TTC549 (cell line): ENCODE measurements around the gene ZNF507.
"Not testable (repeated sequence)": the region's sequence is repeated elsewhere in the genome, so short reads cannot be mapped to it uniquely, and the experiment has no call there.

Experiments
- FAIRE-seq: peaks from 2 replicates; lab custom pipeline; 2012; peaks lifted over from hg19 to GRCh38; lab: Jason Lieb, UNC

Gene ZNF507

DNA sequence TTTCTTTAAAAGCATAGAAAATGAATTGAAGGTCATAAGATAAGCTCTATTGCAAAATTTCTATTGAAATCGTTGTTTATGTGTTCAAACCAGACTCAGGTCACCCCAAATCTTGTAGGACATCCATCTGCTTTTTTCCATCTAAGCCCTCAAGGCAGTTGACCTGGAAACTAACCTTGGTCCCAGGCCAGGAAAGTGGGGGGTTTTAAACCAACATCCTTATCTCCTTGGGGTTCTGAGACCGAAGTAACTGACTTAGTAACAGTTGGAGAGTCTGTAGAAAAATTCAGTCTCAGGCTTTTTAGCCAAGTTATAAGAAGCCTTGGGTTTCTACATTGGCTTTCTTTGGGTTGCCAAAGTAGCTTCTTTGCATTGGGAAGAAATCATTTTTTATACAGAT is 23.4 kb downstream of the ZNF507 start:
- FAIRE-seq: no peak

DNA sequence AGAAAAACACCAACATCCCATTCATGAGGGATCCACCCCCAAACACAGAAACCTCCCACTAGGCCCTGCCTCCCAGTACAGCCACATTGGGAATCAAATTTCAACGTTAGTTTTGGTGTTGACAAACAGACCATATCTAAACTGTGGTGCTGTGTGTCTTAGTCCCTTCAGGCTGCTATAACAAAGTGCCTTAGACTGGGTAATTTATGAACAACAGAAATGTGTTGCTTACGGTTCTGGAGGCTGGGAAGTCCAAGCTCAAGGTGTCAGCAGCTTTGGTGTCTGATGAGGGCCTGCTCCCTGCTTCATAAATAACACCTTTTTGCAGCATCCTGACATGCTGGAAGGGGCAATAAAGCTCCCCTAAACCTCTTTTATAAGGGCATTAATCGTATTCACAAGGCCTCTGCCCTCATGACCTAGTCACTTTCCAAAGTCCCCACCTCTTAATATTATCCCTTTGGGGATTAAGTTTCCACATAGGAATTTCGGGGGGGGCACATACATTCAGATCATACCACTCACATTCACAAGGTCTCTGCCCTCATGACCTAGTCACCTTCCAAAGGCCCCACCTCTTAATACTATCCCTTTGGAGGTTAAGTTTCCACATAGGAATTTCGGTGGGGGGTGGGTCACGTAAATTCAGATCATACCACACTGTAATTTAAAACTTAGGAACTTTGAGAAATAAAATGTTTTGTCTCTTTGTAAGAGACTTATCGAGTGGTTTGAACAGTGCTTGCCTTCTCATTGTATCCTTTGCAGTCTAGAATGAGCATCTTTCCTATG is 27.5 kb downstream of the ZNF507 start:
- no peak for FAIRE-seq

DNA sequence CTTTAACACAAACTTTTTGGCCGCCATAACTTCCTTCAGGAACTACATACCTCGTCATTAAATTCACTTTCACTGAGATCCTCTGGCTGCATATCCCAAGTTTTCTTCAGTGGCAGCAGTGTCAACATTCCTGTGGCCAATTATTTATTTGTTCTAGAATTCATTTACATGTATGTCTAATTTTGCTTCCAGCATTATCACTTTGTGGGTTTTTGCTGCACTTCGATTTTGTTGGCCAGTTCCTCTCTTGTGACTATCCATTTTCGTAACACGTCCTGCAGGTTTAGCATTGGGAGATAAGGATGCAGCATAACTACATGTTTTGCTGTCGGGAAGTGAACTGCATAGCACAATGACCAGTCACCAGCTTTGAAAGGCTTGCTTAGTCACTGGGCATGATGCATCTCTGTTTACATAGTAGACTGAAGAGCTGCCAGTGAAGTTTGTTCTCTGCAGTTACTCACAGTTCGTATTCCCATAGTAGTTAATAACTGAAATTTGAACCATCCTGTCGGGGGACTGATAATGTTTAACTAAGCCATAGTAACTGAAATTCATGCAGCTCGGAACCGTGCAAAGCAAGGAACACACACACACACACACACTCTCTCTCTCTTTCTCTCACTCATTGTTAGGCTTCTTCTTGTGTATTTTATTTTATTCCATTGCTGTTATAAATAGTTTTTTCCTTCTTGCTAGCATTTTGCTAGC is 28.3 kb downstream of the ZNF507 start:
- no peak for FAIRE-seq

- not testable (repeated sequence) for FAIRE-seq
Measured at GRCh38 chr19:32374362-32374761, 29.0 kb downstream of the ZNF507 start.

- not testable (repeated sequence) for FAIRE-seq
Measured at GRCh38 chr19:32377088-32377487, 31.7 kb downstream of the ZNF507 start.

GRCh38 chr19:32380269-32380668 is 34.9 kb downstream of the ZNF507 start:
- FAIRE-seq: no peak

GRCh38 chr19:32387701-32388392 is 42.4 kb downstream of the ZNF507 start:
- no peak for FAIRE-seq

- FAIRE-seq: no peak
Measured at GRCh38 chr19:32388393-32388855, 43.0 kb downstream of the ZNF507 start.

GRCh38 chr19:32392901-32393300 is 47.5 kb downstream of the ZNF507 start:
- no peak for FAIRE-seq

DNA sequence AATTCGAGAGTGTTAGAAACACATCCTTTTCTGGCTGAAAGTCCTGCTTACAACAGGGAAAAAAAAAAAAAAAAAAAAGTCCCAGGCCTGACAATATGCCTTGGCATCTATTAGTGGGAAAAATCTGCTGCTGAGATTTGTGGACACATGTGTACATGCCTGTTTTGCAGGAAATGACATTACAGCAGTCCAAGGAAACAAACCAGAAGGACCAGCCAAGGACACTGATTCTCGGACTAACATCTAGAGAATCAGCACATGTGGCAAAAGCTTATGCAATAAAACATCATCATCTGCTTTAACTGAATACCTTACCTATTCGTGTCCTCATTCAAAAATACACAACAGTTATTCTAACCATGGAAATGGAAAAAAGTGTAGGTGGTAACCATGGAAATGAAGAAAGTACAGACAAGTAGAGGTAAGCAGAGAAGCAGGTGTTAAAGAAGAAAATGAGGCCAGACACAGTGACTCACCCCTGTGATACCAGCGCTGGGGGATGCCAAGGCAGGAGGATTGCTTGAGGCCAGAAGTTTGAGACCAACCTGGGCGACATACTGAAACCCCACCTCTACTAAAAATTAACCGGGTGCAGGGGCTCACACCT is 50.7 kb downstream of the ZNF507 start:
- FAIRE-seq: no peak

DNA sequence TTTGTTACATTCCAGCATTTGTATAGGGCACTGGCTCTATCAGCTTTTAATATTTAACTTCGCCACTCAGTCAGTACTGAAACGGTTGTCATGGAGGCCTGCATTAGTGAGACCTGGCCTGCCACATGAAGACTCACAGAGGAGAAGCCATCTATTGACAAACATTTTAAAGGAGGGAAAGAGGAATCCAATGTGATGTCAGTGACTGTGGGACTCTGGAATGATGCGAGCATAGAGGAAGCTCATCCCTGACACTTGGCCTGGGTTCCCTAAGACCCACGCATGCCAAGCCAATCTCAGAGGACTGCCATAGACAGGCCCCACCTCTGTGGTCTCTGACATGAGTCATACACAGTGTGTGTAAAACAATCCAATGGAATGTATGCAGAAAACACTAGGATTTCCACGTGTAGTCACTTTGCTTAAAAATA is 52.3 kb downstream of the ZNF507 start:
- FAIRE-seq: no peak

GRCh38 chr19:32401992-32402391 is 56.6 kb downstream of the ZNF507 start:
- FAIRE-seq: no peak

- FAIRE-seq: no peak
Measured at GRCh38 chr19:32403291-32403995, 58.0 kb downstream of the ZNF507 start.

- FAIRE-seq: no peak
Measured at GRCh38 chr19:32404213-32404932, 59.0 kb downstream of the ZNF507 start.

GRCh38 chr19:32404933-32405430 is 59.6 kb downstream of the ZNF507 start:
- FAIRE-seq: no peak

- no peak for FAIRE-seq
Measured at GRCh38 chr19:32405431-32406160, 60.2 kb downstream of the ZNF507 start, which contains the start of gene DPY19L3. Gene DPY19L3 (plus strand): TSS chr19:32405770. CDS start chr19:32408254, 2,484 bp downstream.

DNA sequence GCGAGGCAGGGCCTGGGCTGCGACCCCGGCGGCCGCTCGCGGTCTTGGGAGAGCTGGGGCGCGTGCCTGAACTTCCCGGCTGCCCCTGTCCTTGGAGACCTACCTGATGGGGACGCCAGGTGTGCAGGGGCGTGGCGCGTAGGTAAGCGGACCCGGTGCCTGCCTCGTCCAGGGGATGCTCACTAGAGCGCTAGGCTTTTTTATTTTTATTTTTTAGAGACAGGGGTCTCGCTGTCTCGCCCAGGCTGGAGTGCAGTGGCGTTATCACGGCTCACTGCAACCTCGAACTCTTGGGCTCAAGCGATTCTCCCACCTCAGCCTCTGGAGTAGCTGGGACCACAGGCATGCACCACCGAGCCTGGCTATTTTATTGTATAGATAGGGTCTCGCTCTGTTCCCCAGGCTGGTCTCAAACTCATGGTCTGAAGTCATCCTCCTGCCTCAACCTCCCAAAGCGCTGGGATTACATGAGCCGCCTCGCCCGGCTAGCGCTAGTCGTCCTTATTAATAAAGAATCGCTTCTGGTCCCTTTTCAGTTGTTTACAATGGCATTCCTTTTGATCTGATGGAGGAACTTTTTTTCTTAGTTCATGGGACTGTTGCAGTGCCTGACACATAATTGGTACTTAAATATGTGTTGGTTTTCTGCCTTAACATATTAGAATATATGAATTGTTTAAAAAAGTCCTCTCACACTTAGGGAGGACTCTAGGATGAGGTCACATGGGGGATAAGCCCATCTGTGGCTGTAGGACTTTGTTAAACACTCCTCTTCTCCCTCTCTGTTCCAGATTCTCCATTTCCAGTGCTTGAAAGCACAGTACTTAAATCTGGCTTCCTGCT is 61.0 kb downstream of the ZNF507 start:
- FAIRE-seq: no peak

DNA sequence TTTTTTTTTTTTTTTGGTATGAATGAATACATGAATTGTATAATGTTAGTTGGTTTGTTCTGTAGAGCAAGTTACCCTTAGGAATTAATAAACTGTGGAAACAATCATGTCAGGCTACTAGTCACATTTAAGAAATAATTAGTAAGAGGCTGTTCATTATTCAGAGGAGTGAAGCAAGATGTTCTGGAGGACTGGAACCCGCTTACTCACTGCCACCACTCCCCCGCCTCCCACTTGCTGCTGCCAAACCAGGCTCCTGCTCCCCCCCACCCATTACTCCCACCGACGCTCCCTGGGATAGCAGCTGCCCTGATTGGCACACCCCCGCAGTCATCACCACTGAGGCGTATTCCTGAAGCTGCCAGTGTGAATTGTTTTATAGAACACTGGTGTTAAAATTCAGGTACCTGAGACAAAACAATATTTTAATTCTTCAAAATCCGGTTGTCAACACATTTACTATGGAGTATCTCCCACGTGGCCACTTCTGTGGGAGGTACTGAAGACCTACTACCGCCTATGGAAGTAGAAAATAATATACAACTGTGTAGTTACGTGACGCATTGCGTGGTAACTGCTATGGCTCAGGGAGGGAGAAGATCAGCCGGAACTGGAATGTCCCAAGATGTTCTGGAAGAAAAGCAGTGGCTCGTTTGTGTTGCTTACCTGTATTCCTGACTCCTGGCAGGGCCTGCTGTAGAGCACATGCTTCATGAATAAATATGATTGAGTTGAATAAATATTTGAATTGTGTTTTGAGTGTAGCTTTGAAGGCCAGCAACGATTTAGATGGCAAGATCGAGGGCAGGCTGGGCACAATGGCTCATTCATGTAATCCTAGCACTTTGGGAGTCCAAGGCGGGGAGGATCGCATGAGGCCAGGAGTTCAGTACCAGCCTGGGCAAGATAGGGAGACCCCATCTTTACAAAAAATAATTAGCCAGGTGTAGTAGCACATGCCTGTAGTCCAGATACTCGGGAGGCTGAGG is 61.9 kb downstream of the ZNF507 start:
- no peak for FAIRE-seq
